HepG2 (cell line): Measurements from ENCODE around the gene TLE5. TPM values are rescaled to one million over a fixed set of nuclear protein-coding genes. Genes with fewer than 3 reads are reported as not detected.
A peak's percentile ranks its signal among the peaks of the same experiment; 100 is the strongest.

Experiments
- ATAC-seq: fragments of 200-7000 bp; cut with Tn5 transposase; 3 replicates; pipeline ENCODE4 v1.9.1; 2020; ENCODE audit warnings: mild to moderate bottlenecking, moderate library complexity
- BruUV-seq: library from RNA; stranded (reverse); fragments of 400-500 nt; replicated peaks from 2 replicates; lab custom pipeline; 2021; lab: Mats Ljungman, UMichigan
- CTCF ChIA-PET: fragments of 300-600 bp; formaldehyde crosslinking; extraction: SDS; loops from one replicate; lab custom pipeline; 2021; ENCODE audit warnings: low total read pairs, inconsistent platforms, low intra/inter-chr PET ratio; lab: Yijun Ruan, JAX
- POLR2A ChIA-PET: fragments of 350-600 bp; sonication (Branson Sonifier 250); formaldehyde crosslinking; loops from one replicate; lab custom pipeline; 2020; ENCODE audit warnings: antibody characterized with exemption, inconsistent platforms; lab: Yijun Ruan, JAX
- DNase-seq: peaks from one replicate; pipeline ENCODE4 v3.0.0-alpha.2; 2015; ENCODE audit warnings: low spot score
- FAIRE-seq: peaks from 3 replicates; lab custom pipeline; 2011; peaks lifted over from hg19 to GRCh38; lab: Jason Lieb, UNC
- H2AFZ ChIP-seq: one replicate; pipeline ENCODE4 v1.6.1; 2011; ENCODE audit warnings: low read length, inconsistent platforms
- H3K27ac ChIP-seq: fragments of 300-600 bp; 3 replicates; pipeline ENCODE4 v1.8.0; 2011; ENCODE audit warnings: mixed run types, mild to moderate bottlenecking, mixed read lengths, low read length, inconsistent platforms; ENCODE audit not compliant: insufficient read depth; ENCODE audit errors: extremely low read length
- H3K27me3 ChIP-seq, 2 experiments: fragments of 200-600 bp in 1 of 2; 2 replicates in 1 of 2; 3 replicates in 1 of 2; pipeline versions ENCODE4 v1.6.0 to v1.8.0; 2011; ENCODE audit warnings: low read length in 2 of 2, mild to moderate bottlenecking in 2 of 2, moderate library complexity in 2 of 2, inconsistent platforms in 1 of 2; ENCODE audit not compliant: insufficient read depth in 2 of 2, control insufficient read depth in 1 of 2
- H3K36me3 ChIP-seq, 2 experiments: fragments of 200-600 bp in 1 of 2; replicated peaks in 1 of 2; 2 replicates in 1 of 2; 3 replicates in 1 of 2; pipeline versions ENCODE4 v1.5.1 to v1.8.0; 2011; ENCODE audit warnings: low read length in 2 of 2, inconsistent platforms in 1 of 2; ENCODE audit not compliant: insufficient read depth in 2 of 2, control insufficient read depth in 1 of 2
- H3K4me1 ChIP-seq: 2 replicates; pipeline ENCODE4 v1.5.1; 2012; ENCODE audit warnings: low read length, inconsistent platforms; ENCODE audit not compliant: insufficient read depth
- H3K4me2 ChIP-seq: 2 replicates; pipeline ENCODE4 v1.6.0; 2011; ENCODE audit warnings: low read depth, low read length, inconsistent platforms
- H3K4me3 ChIP-seq, 3 experiments: fragments of 200-600 bp in 1 of 3; sonication (generic), shearing (Covaris generic) in 1 of 3; replicated peaks in 1 of 3; 2 replicates each; pipeline ENCODE4 v1.5.1; 2011 to 2016; ENCODE audit warnings: low read length in 3 of 3, inconsistent platforms in 2 of 3, low read depth in 2 of 3, mild to moderate bottlenecking in 2 of 3, control low read depth in 1 of 3, mixed read lengths in 1 of 3; ENCODE audit not compliant: insufficient read depth in 1 of 3
- H3K79me2 ChIP-seq: one replicate; pipeline ENCODE4 v1.6.1; 2011; ENCODE audit warnings: low read length, inconsistent platforms; ENCODE audit not compliant: insufficient read depth
- H3K9ac ChIP-seq: 2 replicates; pipeline ENCODE4 v1.6.0; 2011; ENCODE audit warnings: mild to moderate bottlenecking, low read depth, low read length, inconsistent platforms; ENCODE audit not compliant: insufficient read depth
- H3K9me3 ChIP-seq: 2 replicates; pipeline ENCODE4 v1.5.1; 2012; ENCODE audit warnings: mild to moderate bottlenecking, low read length
- H4K20me1 ChIP-seq: 2 replicates; pipeline ENCODE4 v1.6.0; 2011; ENCODE audit warnings: inconsistent platforms, mild to moderate bottlenecking, low read length, moderate library complexity; ENCODE audit not compliant: insufficient read depth
- ATF1 ChIP-seq: IDR thresholded peaks from 2 replicates; pipeline ENCODE4 v1.6.1; 2016; ENCODE audit warnings: mild to moderate bottlenecking, control low read depth
- CTCF ChIP-seq: sonication (generic); formaldehyde crosslinking; IDR thresholded peaks from 2 replicates; pipeline ENCODE4 v1.5.0; 2020; ENCODE audit warnings: mild to moderate bottlenecking, missing genetic modification reagents, moderate library complexity
- FOXA3 ChIP-seq: IDR thresholded peaks from 2 replicates; pipeline ENCODE4 v1.6.1; 2016; ENCODE audit warnings: missing genetic modification reagents, missing compliant biosample characterization
- GATAD1 ChIP-seq: IDR thresholded peaks from 2 replicates; pipeline ENCODE4 v1.6.1; 2016; ENCODE audit warnings: missing genetic modification reagents, missing compliant biosample characterization
- KDM2A ChIP-seq: sonication (generic); formaldehyde crosslinking; IDR thresholded peaks from 2 replicates; pipeline ENCODE4 v1.4.0; 2020; ENCODE audit warnings: low read depth, missing genetic modification reagents, borderline replicate concordance
- MYNN ChIP-seq: sonication (generic); formaldehyde crosslinking; IDR thresholded peaks from 2 replicates; pipeline ENCODE4 v1.4.0; 2020; ENCODE audit warnings: mild to moderate bottlenecking, low read depth, missing genetic modification reagents
- NKX3-1 ChIP-seq: sonication (generic); formaldehyde crosslinking; IDR thresholded peaks from 2 replicates; pipeline ENCODE4 v1.5.0; 2020; ENCODE audit warnings: missing genetic modification reagents
- SAP130 ChIP-seq: IDR thresholded peaks from 2 replicates; pipeline ENCODE4 v1.6.1; 2016; ENCODE audit warnings: low read depth
- SOX6 ChIP-seq, 2 experiments: fragments of 450-650 bp in 1 of 2; sonication (generic) in 1 of 2; formaldehyde crosslinking in 1 of 2; IDR thresholded peaks; 2 replicates each; pipeline versions ENCODE4 v1.4.0 to v1.6.1; 2017 to 2020; ENCODE audit warnings: antibody characterized with exemption in 1 of 2, mild to moderate bottlenecking in 1 of 2, missing genetic modification reagents in 1 of 2
- ZBED4 ChIP-seq: sonication (generic); formaldehyde crosslinking; IDR thresholded peaks from 2 replicates; pipeline ENCODE4 v1.4.0; 2020; ENCODE audit warnings: missing genetic modification reagents, borderline replicate concordance
- ZFP90 ChIP-seq: sonication (generic); formaldehyde crosslinking; IDR thresholded peaks from 2 replicates; pipeline ENCODE4 v1.8.0; 2022; ENCODE audit warnings: missing genetic modification reagents, mild to moderate bottlenecking, inconsistent platforms, borderline replicate concordance
- ZMYM2 ChIP-seq: sonication (generic); formaldehyde crosslinking; IDR thresholded peaks from 2 replicates; pipeline ENCODE4 v1.8.0; 2022; ENCODE audit warnings: mild to moderate bottlenecking, missing genetic modification reagents
- ZNF205 ChIP-seq: IDR thresholded peaks from 2 replicates; pipeline ENCODE4 v1.6.1; 2018; ENCODE audit warnings: missing biosample characterization, missing genetic modification reagents
- ZNF317 ChIP-seq: sonication (generic); formaldehyde crosslinking; IDR thresholded peaks from 2 replicates; pipeline ENCODE4 v1.5.0; 2020; ENCODE audit warnings: mild to moderate bottlenecking, missing genetic modification reagents
- ZNF430 ChIP-seq: sonication (generic); formaldehyde crosslinking; IDR thresholded peaks from 2 replicates; pipeline ENCODE4 v1.9.0; 2021; ENCODE audit warnings: mild to moderate bottlenecking, missing genetic modification reagents
- ZNF770 ChIP-seq: sonication (generic); formaldehyde crosslinking; IDR thresholded peaks from 2 replicates; pipeline ENCODE4 v1.5.0; 2020; ENCODE audit warnings: mild to moderate bottlenecking, missing genetic modification reagents
- ZNF879 ChIP-seq: sonication (generic); formaldehyde crosslinking; IDR thresholded peaks from 2 replicates; pipeline ENCODE4 v1.8.1; 2023; ENCODE audit warnings: missing genetic modification reagents
- WGBS: methylation state at CpG from one replicate; pipeline ENCODE4 v1.1.6; 2017; ENCODE audit warnings: low lambda C conversion rate; 5-methylcytosine and 5-hydroxymethylcytosine counted together
- in situ Hi-C: cut with HindIII; loops from 2 replicates; pipeline ENCODE4 v1.10.0; 2017; ENCODE audit warnings: low pct_unique_long_range_greater_than_20kb; ENCODE audit not compliant: extremely low pct_ligation_motif_present
- intact Hi-C: fragments of 100-400 bp; cut with micrococcal nuclease; formaldehyde crosslinking; loops from one replicate; pipeline ENCODE4 v1.10.0; 2022; ENCODE audit not compliant: unreplicated experiment
- polyA plus RNA-seq, 8 experiments: library from polyadenylated mRNA; depleted of rRNA in 3 of 8; stranded (reverse) in 7 of 8; unstranded in 1 of 8; fragments of >200 nt; fragmentation: Illumina TruSeq in 4 of 8; extraction: Trizol in 4 of 8; gene quantifications; 2 replicates each; pipeline versions ENCODE4 v1.2.1 to v1.2.3, GENCODE V29; 2011 to 2016; ENCODE audit warnings: low read depth in 4 of 8, missing spikeins in 1 of 8, mixed read lengths in 1 of 8; ENCODE audit not compliant: insufficient read depth in 1 of 8
- total RNA-seq, 5 experiments: library from RNA; depleted of rRNA; stranded (reverse); fragments of >200 nt; fragmentation: Illumina TruSeq; extraction: Trizol; gene quantifications; 2 replicates each; pipeline ENCODE4 v1.2.3, GENCODE V29; 2016; ENCODE audit warnings: low read depth in 1 of 5

The TLE5 gene
- total and polyA plus RNA-seq, 2 of the 13 experiments (the other 11 are each of a cell fraction or from before 2014, with no cell fraction given) = 62.8 to 189 TPM

GRCh38 chr19:3047496-3048189, 14.7 kb downstream of the TLE5 start:
- ChIA-PET CTCF (no interaction called here), POLR2A (no interaction called here)
- intact Hi-C loops (no loop called here), in situ Hi-C loops (no loop called here)
- FAIRE-seq = no peak
- Histone ChIP-seq H3K36me3 (no peaks in the 10 kb centered on the region), H4K20me1 (no peaks in the 10 kb centered on the region), H3K79me2 (no peaks in the 10 kb centered on the region), H3K27me3 (peaks cover 0 to under 1% of the 10 kb centered on the region in 2 experiments; a peak in 3 of 5 replicates), H2AFZ (peak overlapping the region; percentile 72), H3K27ac (no peak overlapping the region), H3K9ac (peak overlapping the region; percentile 44; the same call in 1 of the 2 replicates), H3K4me2 (peak overlapping the region; percentile 86), H3K4me3 (peak overlapping the region; percentile 37 to 61 (median 44)), H3K4me1 (peaks cover 15% of the 10 kb centered on the region), H3K9me3 (no peaks in the 10 kb centered on the region)
- ATAC-seq = peak; percentile 72
- no TSS peak for BruUV-seq
- WGBS = 2% methylated on average over 28 of the region's 28 CpGs
- peak; percentile 79 for DNase-seq
- no peak for TF ChIP-seq ATF1
- peak; percentile 23; the same call in 1 of the 2 replicates for TF ChIP-seq KDM2A (CRISPR knock-in tag)
- TF ChIP-seq SAP130 (CRISPR knock-in tag) = peak; percentile 65; the same call in 1 of the 2 replicates
- TF ChIP-seq FOXA3 (CRISPR knock-in tag) = peak; percentile 21; the same call in 1 of the 2 replicates
- peak; percentile 59; the same call in 1 of the 2 replicates for TF ChIP-seq ZMYM2 (CRISPR knock-in tag)
- no peak for TF ChIP-seq ZNF430 (CRISPR knock-in tag)
- TF ChIP-seq ZNF770 (CRISPR knock-in tag) = peak; percentile 28; the same call in 1 of the 2 replicates
- peak; percentile 7; the same call in 1 of the 2 replicates for TF ChIP-seq CTCF
- TF ChIP-seq ZFP90 = no peak
- TF ChIP-seq NKX3-1 (CRISPR knock-in tag) = no peak
- no peak for TF ChIP-seq GATAD1 (CRISPR knock-in tag)
- TF ChIP-seq ZBED4 (CRISPR knock-in tag) = 0 out of 2 replicates have a peak, but pooled peaks have one; percentile 37
- no peak for TF ChIP-seq SOX6 (IDR thresholded peaks at IDR 0.05)
- 0 out of 2 replicates have a peak, but pooled peaks have one; percentile 20 for TF ChIP-seq SOX6 (CRISPR knock-in tag; IDR thresholded peaks at IDR 0.05)
- TF ChIP-seq ZNF879 = no peak
- no peak for TF ChIP-seq ZNF317 (CRISPR knock-in tag)
- TF ChIP-seq ZNF205 = no peak
- TF ChIP-seq MYNN = no peak
